Peyer's patch (tissue), 4 donors: ENCODE measurements around the gene ZNRF1.

ENCODE experiments used
- POLR2A ChIP-seq, 2 donors: fragments of 450-650 bp; IDR thresholded peaks; one replicate each; pipeline ENCODE4 v1.5.1; 2017; ENCODE audit warnings: antibody characterized with exemption in 2 of 2, mild to moderate bottlenecking in 2 of 2, moderate library complexity in 2 of 2
- TF ChIP-seq, protein P1 (sequence below), 6 experiments: fragments of 450-650 bp in 4 of 6; fragments of 200-600 bp in 2 of 6; sonication (generic) in 1 of 6; IDR thresholded peaks; one replicate each; pipeline ENCODE4 v1.5.1; 2017 to 2019; ENCODE audit warnings: antibody characterized with exemption in 6 of 6, mild to moderate bottlenecking in 3 of 6, moderate library complexity in 1 of 6

DNA sequence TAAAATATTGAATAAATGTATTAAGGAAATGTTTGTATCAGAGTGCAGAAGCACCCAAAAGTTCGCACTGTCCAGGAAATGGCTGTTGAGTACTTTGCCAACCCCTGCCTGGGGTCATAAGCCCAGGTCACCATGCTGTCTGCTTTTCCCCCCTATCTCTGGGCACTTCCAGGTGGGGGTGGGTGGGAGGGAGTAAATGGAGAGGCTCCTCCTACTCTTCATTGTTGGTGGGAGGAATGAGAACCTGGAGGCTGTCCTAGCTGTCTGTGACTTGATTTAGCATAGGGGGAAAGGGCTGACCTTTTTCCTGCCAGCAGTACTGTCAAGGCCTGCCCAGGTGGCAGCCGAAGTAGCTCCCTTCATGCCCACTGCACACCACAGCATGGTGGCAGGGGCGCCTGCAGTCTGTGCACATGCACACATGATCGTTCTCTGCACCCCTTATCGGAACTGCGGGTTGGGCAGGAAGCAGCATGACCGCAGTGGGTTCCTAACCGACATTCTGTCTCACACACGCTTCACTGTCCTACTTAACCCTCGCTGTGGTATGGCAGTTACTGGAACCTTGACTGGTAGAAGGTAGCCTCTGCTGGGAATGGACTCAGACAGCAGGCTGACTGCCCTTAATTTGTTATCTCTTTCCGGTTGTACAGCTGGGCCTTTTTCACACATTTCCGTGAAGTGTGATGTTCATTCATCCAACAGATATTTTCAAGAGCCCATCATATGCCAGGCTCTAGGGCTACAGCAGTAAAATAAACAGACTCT is 76.3 kb downstream of the ZNRF1 start:
- no peak for TF ChIP-seq POLR2A (IDR thresholded peaks at IDR 0.05)
- TF ChIP-seq, protein P1, sequence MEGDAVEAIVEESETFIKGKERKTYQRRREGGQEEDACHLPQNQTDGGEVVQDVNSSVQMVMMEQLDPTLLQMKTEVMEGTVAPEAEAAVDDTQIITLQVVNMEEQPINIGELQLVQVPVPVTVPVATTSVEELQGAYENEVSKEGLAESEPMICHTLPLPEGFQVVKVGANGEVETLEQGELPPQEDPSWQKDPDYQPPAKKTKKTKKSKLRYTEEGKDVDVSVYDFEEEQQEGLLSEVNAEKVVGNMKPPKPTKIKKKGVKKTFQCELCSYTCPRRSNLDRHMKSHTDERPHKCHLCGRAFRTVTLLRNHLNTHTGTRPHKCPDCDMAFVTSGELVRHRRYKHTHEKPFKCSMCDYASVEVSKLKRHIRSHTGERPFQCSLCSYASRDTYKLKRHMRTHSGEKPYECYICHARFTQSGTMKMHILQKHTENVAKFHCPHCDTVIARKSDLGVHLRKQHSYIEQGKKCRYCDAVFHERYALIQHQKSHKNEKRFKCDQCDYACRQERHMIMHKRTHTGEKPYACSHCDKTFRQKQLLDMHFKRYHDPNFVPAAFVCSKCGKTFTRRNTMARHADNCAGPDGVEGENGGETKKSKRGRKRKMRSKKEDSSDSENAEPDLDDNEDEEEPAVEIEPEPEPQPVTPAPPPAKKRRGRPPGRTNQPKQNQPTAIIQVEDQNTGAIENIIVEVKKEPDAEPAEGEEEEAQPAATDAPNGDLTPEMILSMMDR (IDR thresholded peaks at IDR 0.05) = no peak
